Astrocyte of the cerebellum (primary cell): ENCODE measurements around the gene PIEZO1.
"Not testable (repeated sequence)": the region's sequence is repeated elsewhere in the genome, so short reads cannot be mapped to it uniquely, and the experiment has no call there.

Experiments used
- DNase-seq: peaks from one replicate; pipeline ENCODE4 v3.0.0-alpha.2; 2011; ENCODE audit warnings: low read depth
- H3K4me3 ChIP-seq: 2 replicates; pipeline ENCODE4 v1.5.1; 2011; ENCODE audit warnings: mild to moderate bottlenecking, low read depth, low read length, moderate library complexity
- CTCF ChIP-seq: IDR thresholded peaks from 2 replicates; pipeline ENCODE4 v1.5.1; 2012; ENCODE audit warnings: low read length, low read depth, moderate library complexity, mild to moderate bottlenecking; ENCODE audit errors: missing control alignments
- in situ Hi-C: cut with HindIII; loops from 2 replicates; pipeline ENCODE4 v1.10.0; 2017; ENCODE audit warnings: low sequenced_read_pairs

Gene PIEZO1

GRCh38 chr16:88672776-88673175 lies 112.2 kb downstream of the PIEZO1 start:
- in situ Hi-C loops: loop anchor here (10.0 kb wide), 1 partner anchor 112 kb away; the partner anchor contains the start of gene PIEZO1
- DNase-seq: no peak
- H3K4me3 ChIP-seq: no peak overlapping the region
- peak; percentile 39 for TF ChIP-seq CTCF

GRCh38 chr16:88671806-88672205 lies 113.2 kb downstream of the PIEZO1 start:
- TF ChIP-seq CTCF: no peak
- in situ Hi-C loops: loop anchor here (10.0 kb wide), 1 partner anchor 113 kb away; the partner anchor contains the start of gene PIEZO1
- DNase-seq: no peak
- H3K4me3 ChIP-seq: no peak overlapping the region

GRCh38 chr16:88669980-88670379 lies 115.0 kb downstream of the PIEZO1 start:
- in situ Hi-C loops: loop anchor here (10.0 kb wide), 1 partner anchor 115 kb away; the partner anchor contains the start of gene PIEZO1
- no peak for TF ChIP-seq CTCF
- no peak for DNase-seq
- H3K4me3 ChIP-seq: no peak overlapping the region

- in situ Hi-C loops, H3K4me3 ChIP-seq, DNase-seq: not testable (repeated sequence)
Observed at GRCh38 chr16:88669493-88669892, 115.5 kb downstream of the PIEZO1 start.

GRCh38 chr16:88667461-88667860 lies 117.6 kb downstream of the PIEZO1 start:
- in situ Hi-C loops: no loop called here
- H3K4me3 ChIP-seq: no peak overlapping the region
- DNase-seq: no peak
- TF ChIP-seq CTCF: no peak

- in situ Hi-C loops: no loop called here
- TF ChIP-seq CTCF: no peak
- H3K4me3 ChIP-seq: no peak overlapping the region
- DNase-seq: no peak
Observed at GRCh38 chr16:88665570-88665969, 119.5 kb downstream of the PIEZO1 start.
